Memory B cell (primary cell): ENCODE data around the gene ZBTB11.

ENCODE experiments used
- ATAC-seq: fragments of 150-1000 bp; cut with Tn5 transposase; 2 replicates; pipeline ENCODE4 v1.10.0; 2021; ENCODE audit warnings: low read depth, mild to moderate bottlenecking, moderate library complexity
- DNase-seq, 2 donors: peaks; one replicate each; pipeline ENCODE4 v3.0.0; 2022; ENCODE audit warnings: low spot score in 2 of 2
- H3K27ac Mint-ChIP-seq: one replicate; pipeline ENCODE4 v1.8.0; 2022; ENCODE audit warnings: mild to moderate bottlenecking, moderate library complexity, mixed read lengths
- H3K27me3 Mint-ChIP-seq: one replicate; pipeline ENCODE4 v1.8.0; 2022; ENCODE audit warnings: mixed read lengths
- H3K36me3 Mint-ChIP-seq: one replicate; pipeline ENCODE4 v1.8.0; 2022; ENCODE audit warnings: mild to moderate bottlenecking, mixed read lengths
- H3K4me1 Mint-ChIP-seq: one replicate; pipeline ENCODE4 v1.8.0; 2022; ENCODE audit warnings: mixed read lengths
- H3K4me3 Mint-ChIP-seq: one replicate; pipeline ENCODE4 v1.8.0; 2022; ENCODE audit warnings: mild to moderate bottlenecking, moderate library complexity, mixed read lengths
- H3K9me3 Mint-ChIP-seq: one replicate; pipeline ENCODE4 v1.8.0; 2022; ENCODE audit warnings: mixed read lengths

Gene ZBTB11

GRCh38 chr3:101677436-101678286 lies 729 bp upstream of the ZBTB11 start:
- Mint-ChIP-seq H3K27me3 (no peaks in the 10 kb centered on the region), H3K4me1 (peaks cover 16% of the 10 kb centered on the region)

GRCh38 chr3:101676216-101676764 lies 642 bp downstream of the ZBTB11 start:
- Mint-ChIP-seq H3K27me3 (no peaks in the 10 kb centered on the region), H3K9me3 (no peaks in the 10 kb centered on the region), H3K36me3 (peaks cover 14% of the 10 kb centered on the region), H3K4me3 (peak overlapping the region; percentile 89), H3K27ac (peak overlapping the region; percentile 94), H3K4me1 (peaks cover 20% of the 10 kb centered on the region)
- ATAC-seq (peak; percentile 81), DNase-seq (peak; percentile 94)

More at GRCh38 chr3:101677436-101678286, 729 bp upstream of the ZBTB11 start:
- H3K9me3 Mint-ChIP-seq = no peaks in the 10 kb centered on the region
- H3K4me3 Mint-ChIP-seq = peak overlapping the region; percentile 89
- peaks cover 15% of the 10 kb centered on the region for H3K36me3 Mint-ChIP-seq
- no peak for ATAC-seq
- no peak for DNase-seq
- H3K27ac Mint-ChIP-seq = peak overlapping the region; percentile 94

GRCh38 chr3:101675709-101676215 lies 1.2 kb downstream of the ZBTB11 start:
- Mint-ChIP-seq H3K4me1 (peaks cover 18% of the 10 kb centered on the region), H3K4me3 (peak overlapping the region; percentile 89), H3K27ac (peak overlapping the region; percentile 94), H3K36me3 (peaks cover 11% of the 10 kb centered on the region), H3K9me3 (no peaks in the 10 kb centered on the region), H3K27me3 (no peaks in the 10 kb centered on the region)
- no peak for ATAC-seq
- DNase-seq = no peak

GRCh38 chr3:101674518-101674917 lies 2.4 kb downstream of the ZBTB11 start:
- Mint-ChIP-seq H3K27ac (no peak overlapping the region), H3K36me3 (peaks cover 8% of the 10 kb centered on the region), H3K4me3 (no peak overlapping the region), H3K9me3 (no peaks in the 10 kb centered on the region), H3K4me1 (peaks cover 15% of the 10 kb centered on the region), H3K27me3 (no peaks in the 10 kb centered on the region)
- DNase-seq = no peak
- ATAC-seq = no peak

- H3K4me3 Mint-ChIP-seq = peak overlapping the region; percentile 59
- no peaks in the 10 kb centered on the region for H3K27me3 Mint-ChIP-seq
- DNase-seq (no peak), ATAC-seq (no peak)
- H3K27ac Mint-ChIP-seq = no peak overlapping the region
- peaks cover 8% of the 10 kb centered on the region for H3K36me3 Mint-ChIP-seq
- peaks cover 15% of the 10 kb centered on the region for H3K4me1 Mint-ChIP-seq
- H3K9me3 Mint-ChIP-seq = no peaks in the 10 kb centered on the region
Measured at GRCh38 chr3:101673953-101674352, 3.0 kb downstream of the ZBTB11 start.

GRCh38 chr3:101671014-101671413 lies 5.9 kb downstream of the ZBTB11 start:
- DNase-seq = no peak
- Mint-ChIP-seq H3K27me3 (no peaks in the 10 kb centered on the region), H3K4me3 (no peak overlapping the region), H3K4me1 (peaks cover 14% of the 10 kb centered on the region), H3K36me3 (peaks cover 15% of the 10 kb centered on the region), H3K27ac (no peak overlapping the region), H3K9me3 (no peaks in the 10 kb centered on the region)
- ATAC-seq = no peak

GRCh38 chr3:101667844-101668243 lies 9.1 kb downstream of the ZBTB11 start:
- ATAC-seq = no peak
- Mint-ChIP-seq H3K4me3 (no peak overlapping the region), H3K36me3 (peaks cover 28% of the 10 kb centered on the region), H3K27ac (no peak overlapping the region), H3K27me3 (no peaks in the 10 kb centered on the region), H3K4me1 (peaks cover 7% of the 10 kb centered on the region), H3K9me3 (no peaks in the 10 kb centered on the region)
- no peak for DNase-seq

GRCh38 chr3:101667331-101667730 lies 9.6 kb downstream of the ZBTB11 start:
- no peak overlapping the region for H3K27ac Mint-ChIP-seq
- H3K4me3 Mint-ChIP-seq = no peak overlapping the region
- peaks cover 3% of the 10 kb centered on the region for H3K4me1 Mint-ChIP-seq
- H3K27me3 Mint-ChIP-seq = no peaks in the 10 kb centered on the region
- H3K36me3 Mint-ChIP-seq = peaks cover 29% of the 10 kb centered on the region
- no peak for DNase-seq
- no peaks in the 10 kb centered on the region for H3K9me3 Mint-ChIP-seq
- no peak for ATAC-seq

- ATAC-seq (no peak), DNase-seq (no peak)
- no peaks in the 10 kb centered on the region for H3K27me3 Mint-ChIP-seq
- no peak overlapping the region for H3K27ac Mint-ChIP-seq
- peaks cover 27% of the 10 kb centered on the region for H3K36me3 Mint-ChIP-seq
- H3K4me3 Mint-ChIP-seq = no peak overlapping the region
- H3K4me1 Mint-ChIP-seq = peaks cover 2% of the 10 kb centered on the region
- no peaks in the 10 kb centered on the region for H3K9me3 Mint-ChIP-seq
Measured at GRCh38 chr3:101665851-101666250, 11.1 kb downstream of the ZBTB11 start.

GRCh38 chr3:101665357-101665756 lies 11.6 kb downstream of the ZBTB11 start:
- DNase-seq = no peak
- Mint-ChIP-seq H3K27me3 (no peaks in the 10 kb centered on the region), H3K4me1 (peaks cover 2% of the 10 kb centered on the region), H3K4me3 (no peak overlapping the region), H3K27ac (peak overlapping the region; percentile 6), H3K36me3 (peaks cover 30% of the 10 kb centered on the region), H3K9me3 (no peaks in the 10 kb centered on the region)
- no peak for ATAC-seq

- H3K27ac Mint-ChIP-seq = no peak overlapping the region
Measured at GRCh38 chr3:101660714-101661113, 16.2 kb downstream of the ZBTB11 start.

GRCh38 chr3:101656651-101657050 lies 20.3 kb downstream of the ZBTB11 start:
- ATAC-seq (no peak), DNase-seq (no peak)
- Mint-ChIP-seq H3K27me3 (no peaks in the 10 kb centered on the region), H3K27ac (no peak overlapping the region), H3K4me1 (no peaks in the 10 kb centered on the region), H3K9me3 (no peaks in the 10 kb centered on the region), H3K4me3 (no peak overlapping the region), H3K36me3 (peaks cover 39% of the 10 kb centered on the region)

More at GRCh38 chr3:101660714-101661113, 16.2 kb downstream of the ZBTB11 start:
- H3K36me3 Mint-ChIP-seq = peaks cover 36% of the 10 kb centered on the region
- H3K9me3 Mint-ChIP-seq = no peaks in the 10 kb centered on the region
- no peaks in the 10 kb centered on the region for H3K4me1 Mint-ChIP-seq
- H3K4me3 Mint-ChIP-seq = no peak overlapping the region
- ATAC-seq = no peak
- no peaks in the 10 kb centered on the region for H3K27me3 Mint-ChIP-seq
- DNase-seq = no peak

GRCh38 chr3:101646726-101647125 lies 30.2 kb downstream of the ZBTB11 start:
- Mint-ChIP-seq H3K4me1 (no peaks in the 10 kb centered on the region), H3K36me3 (peaks cover 13% of the 10 kb centered on the region), H3K9me3 (no peaks in the 10 kb centered on the region), H3K27me3 (no peaks in the 10 kb centered on the region), H3K27ac (no peak overlapping the region), H3K4me3 (no peak overlapping the region)
- no peak for DNase-seq
- no peak for ATAC-seq

- H3K27me3 Mint-ChIP-seq = no peaks in the 10 kb centered on the region
- ATAC-seq (no peak), DNase-seq (no peak)
- no peaks in the 10 kb centered on the region for H3K9me3 Mint-ChIP-seq
- H3K36me3 Mint-ChIP-seq = peaks cover 6% of the 10 kb centered on the region
- no peaks in the 10 kb centered on the region for H3K4me1 Mint-ChIP-seq
- H3K4me3 Mint-ChIP-seq = no peak overlapping the region
- H3K27ac Mint-ChIP-seq = no peak overlapping the region
Measured at GRCh38 chr3:101643861-101644613, 32.9 kb downstream of the ZBTB11 start.
